Measurements from ENCODE around the gene RBM17. TPM values are rescaled to one million over a fixed set of nuclear protein-coding genes. Genes with fewer than 3 reads are reported as not detected.
A peak's percentile ranks its signal among the peaks of the same experiment; 100 is the strongest.

The RBM17 gene
- total and polyA plus RNA-seq, 9 donors, result 56.2 to 94.4 (median 70.3) TPM

DNA sequence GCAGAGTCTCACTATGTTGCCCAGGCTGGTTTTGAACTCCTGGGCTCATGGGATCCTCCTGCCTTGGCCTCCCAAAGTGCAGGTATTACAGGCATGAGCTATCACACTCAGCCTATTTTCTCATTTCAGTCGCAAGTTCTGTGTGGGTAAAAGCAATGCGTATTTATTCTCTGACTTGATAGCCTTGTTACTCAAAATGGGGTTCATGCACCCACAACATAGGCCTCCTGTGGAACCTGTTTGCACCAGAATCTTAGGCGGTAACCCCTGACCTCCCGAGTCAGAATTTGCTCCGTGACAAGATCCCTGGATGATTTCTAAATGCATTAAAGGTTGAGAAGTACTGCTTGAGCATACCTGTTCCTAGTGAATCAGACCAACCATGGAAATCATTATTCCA is 34.0 kb upstream of the RBM17 start:
- H3K4me1 ChIP-seq (ENCODE audit: insufficient read depth), result no peaks in the 10 kb centered on the region

DNA sequence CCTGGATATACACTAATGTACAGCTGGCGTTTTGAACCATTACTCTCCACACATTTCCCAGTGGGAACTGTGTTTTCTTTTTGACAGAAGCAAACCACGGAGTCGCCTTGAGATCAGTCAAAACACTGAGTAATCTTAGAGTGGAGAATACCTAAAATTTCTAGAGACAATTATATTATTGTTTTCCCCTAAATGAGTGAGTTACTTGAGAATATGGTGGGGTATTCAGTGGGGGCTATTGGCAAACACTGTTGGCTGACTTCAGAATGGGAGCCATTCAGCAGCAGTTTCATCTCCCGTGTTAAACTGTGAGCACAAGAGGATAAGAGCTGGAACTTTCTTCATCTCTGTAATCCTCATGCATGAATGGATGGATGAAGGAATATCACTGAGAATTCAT is 32.9 kb upstream of the RBM17 start:
- Histone ChIP-seq H3K4me3 (no peak overlapping the region), H3K27me3 (no peaks in the 10 kb centered on the region), H3K4me1 (ENCODE audit: insufficient read depth) (no peaks in the 10 kb centered on the region), H3K36me3 (no peaks in the 10 kb centered on the region), H3K9me3 (no peaks in the 10 kb centered on the region), H3K27ac (no peak overlapping the region)
- intact Hi-C loops (cut with DNase I), result no loop called here
- WGBS, 3 donors, result 25 to 58% (median 40%) methylated on average over 4 of the region's 4 CpGs
- TF ChIP-seq POLR2A (IDR thresholded peaks at IDR 0.05) (no peak), EP300 (IDR thresholded peaks at IDR 0.05) (no peak)
- TF ChIP-seq, protein P1, sequence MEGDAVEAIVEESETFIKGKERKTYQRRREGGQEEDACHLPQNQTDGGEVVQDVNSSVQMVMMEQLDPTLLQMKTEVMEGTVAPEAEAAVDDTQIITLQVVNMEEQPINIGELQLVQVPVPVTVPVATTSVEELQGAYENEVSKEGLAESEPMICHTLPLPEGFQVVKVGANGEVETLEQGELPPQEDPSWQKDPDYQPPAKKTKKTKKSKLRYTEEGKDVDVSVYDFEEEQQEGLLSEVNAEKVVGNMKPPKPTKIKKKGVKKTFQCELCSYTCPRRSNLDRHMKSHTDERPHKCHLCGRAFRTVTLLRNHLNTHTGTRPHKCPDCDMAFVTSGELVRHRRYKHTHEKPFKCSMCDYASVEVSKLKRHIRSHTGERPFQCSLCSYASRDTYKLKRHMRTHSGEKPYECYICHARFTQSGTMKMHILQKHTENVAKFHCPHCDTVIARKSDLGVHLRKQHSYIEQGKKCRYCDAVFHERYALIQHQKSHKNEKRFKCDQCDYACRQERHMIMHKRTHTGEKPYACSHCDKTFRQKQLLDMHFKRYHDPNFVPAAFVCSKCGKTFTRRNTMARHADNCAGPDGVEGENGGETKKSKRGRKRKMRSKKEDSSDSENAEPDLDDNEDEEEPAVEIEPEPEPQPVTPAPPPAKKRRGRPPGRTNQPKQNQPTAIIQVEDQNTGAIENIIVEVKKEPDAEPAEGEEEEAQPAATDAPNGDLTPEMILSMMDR (IDR thresholded peaks at IDR 0.05), result no peak
- no peak for DNase-seq

More for the DNA sequence above, 34.0 kb upstream of the RBM17 start:
- no peak for TF ChIP-seq POLR2A (IDR thresholded peaks at IDR 0.05)
- TF ChIP-seq, protein P1 (IDR thresholded peaks at IDR 0.05), result no peak
- TF ChIP-seq EP300 (IDR thresholded peaks at IDR 0.05), result no peak
- Histone ChIP-seq H3K9me3 (no peaks in the 10 kb centered on the region), H3K27me3 (no peaks in the 10 kb centered on the region), H3K27ac (no peak overlapping the region), H3K36me3 (no peaks in the 10 kb centered on the region), H3K4me3 (no peak overlapping the region)
- DNase-seq, result peak in 1 of 5 donors; percentile 2
- intact Hi-C loops (cut with DNase I), result no loop called here
- WGBS, 3 donors, result 92 to 98% (median 97%) methylated on average over 5 of the region's 5 CpGs

DNA sequence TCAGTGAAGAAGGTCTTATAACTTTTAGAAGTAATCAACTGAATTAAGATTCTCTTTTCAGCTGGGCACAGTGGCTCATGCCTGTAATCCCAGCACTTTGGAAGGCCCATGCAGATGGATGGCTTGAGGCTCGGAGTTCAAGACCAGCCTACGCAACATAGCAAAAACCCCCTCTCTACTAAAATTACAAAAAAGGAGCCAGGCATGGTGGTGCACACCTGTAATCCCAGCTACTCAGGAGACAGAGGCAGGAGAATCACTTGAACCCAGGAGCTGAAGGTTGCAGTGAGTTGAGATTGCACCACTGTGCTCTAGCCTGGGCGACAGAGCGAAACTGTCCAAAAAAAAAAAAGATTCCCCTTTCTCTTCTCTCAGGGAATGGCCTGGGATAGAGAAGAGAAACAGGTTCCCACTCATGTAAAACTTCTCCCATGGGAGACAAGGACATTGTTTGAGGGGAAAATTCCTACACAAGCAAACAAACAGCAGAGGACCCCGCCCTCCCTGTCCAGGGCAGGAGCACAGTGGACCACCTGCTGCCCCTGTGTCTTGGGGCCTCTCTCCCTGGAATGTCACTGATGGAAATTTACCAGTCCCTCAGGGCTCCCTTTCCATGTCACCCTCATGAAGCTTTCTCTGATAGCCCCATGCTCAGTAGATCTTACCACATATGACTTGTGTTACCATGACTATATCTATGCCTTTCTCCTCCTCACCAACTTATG is 32.3 kb upstream of the RBM17 start:
- TF ChIP-seq, protein P1 (IDR thresholded peaks at IDR 0.05), result no peak
- TF ChIP-seq POLR2A (IDR thresholded peaks at IDR 0.05) (no peak), EP300 (IDR thresholded peaks at IDR 0.05) (no peak)
- Histone ChIP-seq H3K4me1 (ENCODE audit: insufficient read depth) (no peaks in the 10 kb centered on the region), H3K27ac (no peak overlapping the region), H3K36me3 (no peaks in the 10 kb centered on the region), H3K4me3 (no peak overlapping the region), H3K9me3 (no peaks in the 10 kb centered on the region), H3K27me3 (no peaks in the 10 kb centered on the region)
- intact Hi-C loops (cut with DNase I), result no loop called here
- peak in 1 of 5 donors; percentile 5 for DNase-seq
- WGBS, 3 donors, result 90 to 92% (median 92%) methylated on average over 5 of the region's 5 CpGs

DNA sequence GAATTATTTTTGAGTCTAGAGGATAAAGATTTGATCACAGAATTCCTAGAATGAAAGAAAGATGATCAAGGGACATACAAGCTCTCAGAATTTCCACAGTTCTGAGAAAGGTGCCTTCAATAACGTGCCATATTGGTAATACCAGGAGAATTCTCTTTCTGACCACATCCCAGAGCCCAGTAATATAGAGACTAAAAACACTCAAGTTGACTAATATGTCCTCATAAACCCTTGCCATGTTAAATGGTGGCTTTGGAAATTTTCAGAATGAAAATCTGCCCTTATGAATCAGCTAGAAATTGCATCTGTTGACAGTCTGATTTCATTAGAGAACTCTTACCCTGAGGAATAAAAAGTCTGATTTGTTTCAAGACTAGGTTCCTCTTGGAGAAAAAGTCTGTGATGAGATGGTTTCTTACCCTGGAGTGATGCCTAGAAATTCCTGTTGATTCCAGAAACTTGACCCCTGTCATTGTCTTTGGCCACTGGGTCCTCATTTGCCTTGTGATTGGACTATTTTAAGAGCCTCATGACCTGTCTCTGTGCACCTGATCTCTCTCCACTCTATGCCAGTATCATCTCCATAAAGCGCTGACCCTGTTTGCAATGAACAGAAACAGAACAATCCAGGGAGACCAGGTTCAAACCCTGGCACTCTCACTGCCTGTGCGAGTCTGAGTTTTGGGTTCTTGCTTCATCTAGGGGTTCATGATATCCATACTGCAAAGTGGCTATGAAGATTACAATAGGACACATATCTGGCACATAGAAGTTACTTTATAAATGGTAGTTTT is 30.0 kb upstream of the RBM17 start:
- Histone ChIP-seq H3K9me3 (no peaks in the 10 kb centered on the region), H3K4me3 (no peak overlapping the region), H3K27ac (no peak overlapping the region), H3K27me3 (no peaks in the 10 kb centered on the region), H3K4me1 (ENCODE audit: insufficient read depth) (no peaks in the 10 kb centered on the region), H3K36me3 (no peaks in the 10 kb centered on the region)
- intact Hi-C loops (cut with DNase I), result no loop called here
- TF ChIP-seq POLR2A (IDR thresholded peaks at IDR 0.05), result no peak
- TF ChIP-seq EP300 (IDR thresholded peaks at IDR 0.05), result no peak
- TF ChIP-seq, protein P1 (IDR thresholded peaks at IDR 0.05), result no peak
- peak in 1 of 5 donors; percentile 2 for DNase-seq
- 90 to 92% (median 91%) methylated on average over 3 of the region's 3 CpGs for WGBS, 3 donors
